ENCODE data around the gene EMC6. TPM values are rescaled to one million over a fixed set of nuclear protein-coding genes. Genes with fewer than 3 reads are reported as not detected.

EMC6 gene
- 14.6 TPM for total RNA-seq

GRCh38 chr17:3668279-3669084 is at the start of gene EMC6, which contains the start of gene TAX1BP3:
EMC6 (plus strand) TSS chr17:3668812; CDS start chr17:3669147, 335 bp downstream.
TAX1BP3 (minus strand) TSS chr17:3668578; CDS start chr17:3668526, 52 bp downstream.
- peak within 1 kb of the TSS; percentile 89 to 99 (median 97) for H3K9ac ChIP-seq (ENCODE audit: low read depth in 1 of 3, low read length in 3 of 3)
- H3K4me1 ChIP-seq (ENCODE audit: control insufficient read depth in 3 of 3, insufficient read depth in 3 of 3, low read length in 3 of 3), result peaks cover 31 to 44% (median 35%) of the 10 kb centered on the region in 3 donors

GRCh38 chr17:3621146-3621720 is 47.4 kb upstream of the EMC6 start:
- Histone ChIP-seq H3K36me3 (ENCODE audit: control insufficient read depth in 3 of 3, insufficient read depth in 3 of 3, low read length in 3 of 3) (peaks cover 47 to 70% (median 59%) of the 10 kb centered on the region in 3 donors), H3K4me3 (ENCODE audit: low read length in 3 of 3) (no peak overlapping the region), H3K9ac (ENCODE audit: low read depth in 1 of 3, low read length in 3 of 3) (no peak overlapping the region), H3K4me1 (ENCODE audit: control insufficient read depth in 3 of 3, insufficient read depth in 3 of 3, low read length in 3 of 3) (peaks cover 0 to 11% (median 8%) of the 10 kb centered on the region in 3 donors), H3K27me3 (ENCODE audit: control insufficient read depth in 3 of 3, insufficient read depth in 3 of 3, low read length in 3 of 3) (no peaks in the 10 kb centered on the region), H3K9me3 (ENCODE audit: control insufficient read depth in 3 of 3, low read length in 3 of 3) (no peaks in the 10 kb centered on the region), H3K27ac (ENCODE audit: low read depth, low read length) (no peak overlapping the region)

More at GRCh38 chr17:3668279-3669084, at the start of gene EMC6, which contains the start of gene TAX1BP3:
- peak within 1 kb of the TSS; percentile 85 to 96 (median 94) for H3K4me3 ChIP-seq (ENCODE audit: low read length in 3 of 3)
- peak within 1 kb of the TSS; percentile 95 for H3K27ac ChIP-seq (ENCODE audit: low read depth, low read length)
- H3K27me3 ChIP-seq (ENCODE audit: control insufficient read depth in 3 of 3, insufficient read depth in 3 of 3, low read length in 3 of 3), result no peaks in the 10 kb centered on the region
- peaks cover 11 to 17% (median 12%) of the 10 kb centered on the region in 3 donors for H3K36me3 ChIP-seq (ENCODE audit: control insufficient read depth in 3 of 3, insufficient read depth in 3 of 3, low read length in 3 of 3)
- H3K9me3 ChIP-seq (ENCODE audit: control insufficient read depth in 3 of 3, low read length in 3 of 3), result no peaks in the 10 kb centered on the region

DNA sequence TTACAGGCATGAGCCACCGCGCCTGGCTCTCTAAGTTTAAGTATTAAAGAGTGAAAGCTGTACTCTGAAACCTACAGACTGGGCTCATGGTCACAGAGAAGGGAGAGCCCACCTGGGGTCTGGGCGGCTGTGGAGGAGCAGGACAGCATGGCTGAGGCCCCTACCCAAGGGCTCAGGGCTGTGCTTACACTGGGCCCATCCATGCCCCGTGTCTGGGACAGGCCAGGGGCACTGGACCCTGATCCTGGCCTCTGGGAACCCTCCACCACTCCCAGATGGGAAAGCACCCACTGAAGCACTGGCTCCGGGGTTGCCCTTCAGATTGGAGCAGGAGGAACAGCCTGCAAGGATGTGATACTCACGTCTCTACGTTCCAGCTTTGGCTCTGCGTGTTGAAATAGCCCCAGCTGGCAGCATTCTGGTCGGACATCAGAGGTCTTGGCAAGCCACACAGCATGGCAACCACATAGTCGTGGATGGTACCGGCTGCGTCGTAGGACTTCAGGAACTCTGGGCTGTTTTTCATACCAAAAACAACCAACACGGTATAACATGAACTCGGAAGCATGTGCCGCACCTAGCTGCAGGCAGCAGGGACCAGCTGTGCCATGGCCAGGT is 45.5 kb upstream of the EMC6 start:
- no peak overlapping the region for H3K27ac ChIP-seq (ENCODE audit: low read depth, low read length)
- H3K36me3 ChIP-seq (ENCODE audit: control insufficient read depth in 3 of 3, insufficient read depth in 3 of 3, low read length in 3 of 3), result peaks cover 40 to 65% (median 49%) of the 10 kb centered on the region in 3 donors

GRCh38 chr17:3626831-3627768 is 41.5 kb upstream of the EMC6 start:
- Histone ChIP-seq H3K4me1 (ENCODE audit: control insufficient read depth in 3 of 3, insufficient read depth in 3 of 3, low read length in 3 of 3) (peaks cover 0 to 16% (median 12%) of the 10 kb centered on the region in 3 donors), H3K4me3 (ENCODE audit: low read length in 3 of 3) (no peak overlapping the region), H3K9ac (ENCODE audit: low read depth in 1 of 3, low read length in 3 of 3) (no peak overlapping the region), H3K27me3 (ENCODE audit: control insufficient read depth in 3 of 3, insufficient read depth in 3 of 3, low read length in 3 of 3) (no peaks in the 10 kb centered on the region), H3K27ac (ENCODE audit: low read depth, low read length) (no peak overlapping the region), H3K9me3 (ENCODE audit: control insufficient read depth in 3 of 3, low read length in 3 of 3) (no peaks in the 10 kb centered on the region), H3K36me3 (ENCODE audit: control insufficient read depth in 3 of 3, insufficient read depth in 3 of 3, low read length in 3 of 3) (peaks cover 38 to 54% (median 47%) of the 10 kb centered on the region in 3 donors)

More for the DNA sequence above, 45.5 kb upstream of the EMC6 start:
- Histone ChIP-seq H3K9ac (ENCODE audit: low read depth in 1 of 3, low read length in 3 of 3) (no peak overlapping the region), H3K4me1 (ENCODE audit: control insufficient read depth in 3 of 3, insufficient read depth in 3 of 3, low read length in 3 of 3) (peaks cover 0 to 11% (median 8%) of the 10 kb centered on the region in 3 donors), H3K9me3 (ENCODE audit: control insufficient read depth in 3 of 3, low read length in 3 of 3) (no peaks in the 10 kb centered on the region), H3K27me3 (ENCODE audit: control insufficient read depth in 3 of 3, insufficient read depth in 3 of 3, low read length in 3 of 3) (no peaks in the 10 kb centered on the region), H3K4me3 (ENCODE audit: low read length in 3 of 3) (no peak overlapping the region)

DNA sequence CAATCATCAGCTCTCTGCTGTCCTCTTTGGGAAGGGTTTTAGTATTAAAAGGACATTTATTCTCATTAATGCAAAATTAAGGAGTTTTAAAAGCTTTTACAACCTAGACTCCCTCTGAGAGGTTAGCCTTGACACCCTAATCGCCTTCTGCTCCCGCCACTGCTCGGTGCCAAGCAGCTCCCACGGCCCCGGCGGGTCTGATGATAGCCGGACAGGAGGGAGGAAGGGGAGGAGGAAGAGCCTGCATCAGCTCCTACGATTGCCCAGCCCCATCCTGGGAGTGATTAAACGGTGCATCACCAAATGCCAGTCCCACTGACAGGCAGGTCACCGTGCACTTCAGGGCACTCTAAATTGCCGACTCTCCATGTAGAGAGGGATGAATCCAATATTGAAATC is 40.8 kb upstream of the EMC6 start:
- H3K9me3 ChIP-seq (ENCODE audit: control insufficient read depth in 3 of 3, low read length in 3 of 3), result no peaks in the 10 kb centered on the region
- H3K4me1 ChIP-seq (ENCODE audit: control insufficient read depth in 3 of 3, insufficient read depth in 3 of 3, low read length in 3 of 3), result peaks cover 0 to 16% (median 12%) of the 10 kb centered on the region in 3 donors
- no peak overlapping the region for H3K27ac ChIP-seq (ENCODE audit: low read depth, low read length)
- H3K36me3 ChIP-seq (ENCODE audit: control insufficient read depth in 3 of 3, insufficient read depth in 3 of 3, low read length in 3 of 3), result peaks cover 37 to 57% (median 47%) of the 10 kb centered on the region in 3 donors
- H3K27me3 ChIP-seq (ENCODE audit: control insufficient read depth in 3 of 3, insufficient read depth in 3 of 3, low read length in 3 of 3), result no peaks in the 10 kb centered on the region
- no peak overlapping the region for H3K9ac ChIP-seq (ENCODE audit: low read depth in 1 of 3, low read length in 3 of 3)
- H3K4me3 ChIP-seq (ENCODE audit: low read length in 3 of 3), result no peak overlapping the region

GRCh38 chr17:3630781-3631180 is 37.8 kb upstream of the EMC6 start:
- Histone ChIP-seq H3K4me1 (ENCODE audit: control insufficient read depth in 3 of 3, insufficient read depth in 3 of 3, low read length in 3 of 3) (peaks cover 11 to 18% (median 15%) of the 10 kb centered on the region in 3 donors), H3K27me3 (ENCODE audit: control insufficient read depth in 3 of 3, insufficient read depth in 3 of 3, low read length in 3 of 3) (no peaks in the 10 kb centered on the region), H3K9me3 (ENCODE audit: control insufficient read depth in 3 of 3, low read length in 3 of 3) (no peaks in the 10 kb centered on the region), H3K36me3 (ENCODE audit: control insufficient read depth in 3 of 3, insufficient read depth in 3 of 3, low read length in 3 of 3) (peaks cover 20 to 33% (median 25%) of the 10 kb centered on the region in 3 donors), H3K9ac (ENCODE audit: low read depth in 1 of 3, low read length in 3 of 3) (no peak overlapping the region), H3K27ac (ENCODE audit: low read depth, low read length) (no peak overlapping the region), H3K4me3 (ENCODE audit: low read length in 3 of 3) (no peak overlapping the region)

- Histone ChIP-seq H3K36me3 (ENCODE audit: control insufficient read depth in 3 of 3, insufficient read depth in 3 of 3, low read length in 3 of 3) (peaks cover 20 to 26% (median 25%) of the 10 kb centered on the region in 3 donors), H3K9ac (ENCODE audit: low read depth in 1 of 3, low read length in 3 of 3) (no peak overlapping the region), H3K4me1 (ENCODE audit: control insufficient read depth in 3 of 3, insufficient read depth in 3 of 3, low read length in 3 of 3) (peaks cover 16 to 24% (median 23%) of the 10 kb centered on the region in 3 donors), H3K9me3 (ENCODE audit: control insufficient read depth in 3 of 3, low read length in 3 of 3) (no peaks in the 10 kb centered on the region), H3K27me3 (ENCODE audit: control insufficient read depth in 3 of 3, insufficient read depth in 3 of 3, low read length in 3 of 3) (no peaks in the 10 kb centered on the region), H3K4me3 (ENCODE audit: low read length in 3 of 3) (no peak overlapping the region), H3K27ac (ENCODE audit: low read depth, low read length) (no peak overlapping the region)
Measured at GRCh38 chr17:3632287-3632686, 36.3 kb upstream of the EMC6 start.

DNA sequence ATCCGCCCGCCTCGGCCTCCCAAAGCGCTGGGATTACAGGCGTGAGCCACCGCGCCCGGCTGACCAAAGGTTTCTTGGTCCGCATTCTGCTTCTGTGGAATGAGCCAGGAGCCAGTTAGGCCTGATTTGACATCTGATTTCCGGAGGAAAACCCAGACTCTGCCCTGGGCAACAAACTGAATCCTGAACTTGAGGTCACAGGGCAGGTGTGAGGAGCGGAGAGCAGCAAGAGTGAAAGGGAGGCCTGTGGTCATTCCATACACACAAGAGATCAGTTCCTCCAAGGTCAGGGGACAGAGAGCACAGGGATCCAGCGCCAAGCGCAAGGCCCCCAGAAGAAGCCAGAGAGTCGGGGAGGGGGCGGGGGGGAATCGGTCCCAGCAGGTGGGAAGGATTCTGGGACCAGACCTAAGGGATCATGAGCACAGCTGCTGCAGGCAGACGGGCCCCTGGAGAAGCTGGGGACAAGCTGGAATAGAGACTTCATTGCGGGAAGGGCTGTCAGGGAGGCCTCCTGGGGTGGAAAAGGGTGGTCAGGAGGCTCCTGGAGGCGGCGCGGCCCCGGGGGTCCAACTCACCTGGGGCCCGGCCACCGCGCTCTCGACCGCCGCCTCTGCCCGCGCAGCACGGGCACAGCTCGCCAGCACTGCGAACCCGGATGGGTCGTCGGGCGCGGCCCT is 33.0 kb upstream of the EMC6 start:
- Histone ChIP-seq H3K4me3 (ENCODE audit: low read length in 3 of 3) (peak overlapping the region; percentile 88 to 98 (median 94)), H3K9me3 (ENCODE audit: control insufficient read depth in 3 of 3, low read length in 3 of 3) (no peaks in the 10 kb centered on the region), H3K36me3 (ENCODE audit: control insufficient read depth in 3 of 3, insufficient read depth in 3 of 3, low read length in 3 of 3) (peaks cover 8 to 13% (median 12%) of the 10 kb centered on the region in 3 donors), H3K9ac (ENCODE audit: low read depth in 1 of 3, low read length in 3 of 3) (peak overlapping the region; percentile 91 to 97 (median 91)), H3K4me1 (ENCODE audit: control insufficient read depth in 3 of 3, insufficient read depth in 3 of 3, low read length in 3 of 3) (peaks cover 30 to 41% (median 35%) of the 10 kb centered on the region in 3 donors), H3K27ac (ENCODE audit: low read depth, low read length) (peak overlapping the region; percentile 97), H3K27me3 (ENCODE audit: control insufficient read depth in 3 of 3, insufficient read depth in 3 of 3, low read length in 3 of 3) (no peaks in the 10 kb centered on the region)
